Epithelial cell of prostate (primary cell): Measurements from ENCODE around the gene KRTAP10-9.
"Not testable (repeated sequence)": the region's sequence is repeated elsewhere in the genome, so short reads cannot be mapped to it uniquely, and the experiment has no call there.

Experiments used
- DNase-seq: peaks from one replicate; pipeline ENCODE4 v3.0.0-alpha.2; 2011; ENCODE audit warnings: low read depth, low spot score
- H3K27ac ChIP-seq: fragments of 450-650 bp; 2 replicates; pipeline ENCODE4 v1.5.1; 2017; ENCODE audit warnings: mild to moderate bottlenecking

KRTAP10-9 gene

GRCh38 chr21:44637018-44637850 lies 10.3 kb downstream of the KRTAP10-9 start, which contains the start of gene KRTAP10-10:
TSS of gene KRTAP10-10 (plus strand) at chr21:44637356. CDS start at chr21:44637418, 62 bp downstream.
- no peak for DNase-seq
- H3K27ac ChIP-seq = no peak within 1 kb of the TSS

DNA sequence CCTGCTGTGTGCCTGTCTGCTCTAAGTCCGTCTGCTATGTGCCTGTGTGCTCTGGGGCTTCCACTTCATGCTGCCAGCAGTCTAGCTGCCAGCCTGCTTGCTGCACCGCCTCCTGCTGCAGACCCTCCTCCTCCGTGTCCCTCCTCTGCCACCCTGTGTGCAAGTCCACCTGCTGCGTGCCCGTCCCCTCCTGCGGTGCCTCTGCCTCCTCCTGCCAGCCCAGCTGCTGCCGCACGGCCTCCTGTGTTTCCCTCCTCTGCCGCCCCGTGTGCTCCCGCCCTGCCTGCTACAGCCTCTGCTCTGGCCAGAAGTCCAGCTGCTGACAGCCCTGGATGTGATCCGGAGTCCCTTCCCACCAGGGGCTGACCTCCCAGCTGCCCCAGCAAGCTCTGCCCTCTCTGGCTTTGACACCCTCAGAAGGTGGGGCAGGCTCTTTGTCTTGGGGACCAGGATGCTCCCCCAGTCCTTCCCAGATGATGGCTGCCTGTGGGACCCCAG lies 11.0 kb downstream of the KRTAP10-9 start:
- not testable (repeated sequence) for H3K27ac ChIP-seq, DNase-seq

DNA sequence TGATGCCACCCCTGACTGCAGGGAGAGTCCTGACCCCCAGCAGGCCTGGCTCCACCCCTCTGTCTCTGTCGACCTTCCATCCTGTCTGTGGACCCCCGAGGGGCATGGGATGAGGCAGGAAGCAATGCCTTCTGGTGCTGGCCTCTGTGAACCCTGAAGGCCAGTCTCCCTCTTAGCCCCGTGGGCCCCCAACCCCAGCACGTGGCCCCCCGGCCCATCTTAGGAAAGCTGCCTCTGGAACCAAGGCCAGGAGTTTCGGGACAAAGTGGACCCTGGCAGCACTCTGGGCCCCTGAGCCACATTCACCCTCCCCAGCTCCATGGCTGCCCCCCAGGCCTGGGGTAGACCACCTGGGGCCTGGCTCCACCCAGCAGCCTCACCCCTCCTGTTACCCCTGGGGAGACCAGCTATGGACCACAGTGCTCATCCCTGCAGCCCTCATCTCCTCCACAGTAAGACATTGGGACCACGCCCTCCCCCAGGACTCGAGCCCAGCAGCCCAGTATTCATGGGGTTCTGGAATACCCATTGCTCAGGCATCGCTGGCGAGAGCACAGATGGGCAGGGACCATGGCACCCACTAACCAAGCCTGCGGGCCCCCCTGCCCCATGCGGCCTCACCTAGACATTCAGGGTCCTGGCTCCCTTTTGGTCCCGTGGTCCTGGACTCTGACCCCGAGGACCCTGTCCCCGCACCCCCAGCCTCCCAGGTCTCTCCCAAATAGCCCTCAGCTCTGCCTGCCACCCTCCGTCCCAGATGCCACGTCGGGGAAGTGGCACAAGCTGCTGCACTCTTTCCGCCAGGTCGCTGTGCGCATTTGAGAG lies 11.8 kb downstream of the KRTAP10-9 start:
- not testable (repeated sequence) for DNase-seq

GRCh38 chr21:44639331-44639655 lies 12.4 kb downstream of the KRTAP10-9 start:
- DNase-seq = no peak
- no peak overlapping the region for H3K27ac ChIP-seq

More for the DNA sequence above, 11.8 kb downstream of the KRTAP10-9 start:
- H3K27ac ChIP-seq = not testable (repeated sequence)

DNA sequence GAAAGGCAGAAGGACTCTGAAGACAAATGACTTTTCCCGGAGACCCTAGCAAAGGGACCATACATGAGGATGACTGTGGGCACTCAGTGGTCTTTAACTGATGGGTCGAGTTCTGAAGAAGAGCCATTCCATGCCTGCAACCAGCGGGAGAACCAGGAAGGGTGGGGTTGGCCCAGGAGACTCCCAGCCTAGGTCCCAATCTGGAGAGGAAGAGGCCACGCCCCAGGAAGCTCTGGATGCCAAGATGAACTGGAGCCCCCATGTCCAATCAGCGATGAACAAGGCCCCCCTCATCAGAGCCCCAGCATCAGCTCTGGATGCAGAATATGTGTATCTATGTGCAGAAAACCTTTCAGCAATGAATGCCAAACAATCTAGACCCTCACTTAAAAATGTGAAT lies 13.9 kb downstream of the KRTAP10-9 start:
- no peak for DNase-seq

GRCh38 chr21:44643741-44644310 lies 16.9 kb downstream of the KRTAP10-9 start:
- no peak overlapping the region for H3K27ac ChIP-seq
- no peak for DNase-seq

More for the DNA sequence above, 13.9 kb downstream of the KRTAP10-9 start:
- H3K27ac ChIP-seq = no peak overlapping the region

DNA sequence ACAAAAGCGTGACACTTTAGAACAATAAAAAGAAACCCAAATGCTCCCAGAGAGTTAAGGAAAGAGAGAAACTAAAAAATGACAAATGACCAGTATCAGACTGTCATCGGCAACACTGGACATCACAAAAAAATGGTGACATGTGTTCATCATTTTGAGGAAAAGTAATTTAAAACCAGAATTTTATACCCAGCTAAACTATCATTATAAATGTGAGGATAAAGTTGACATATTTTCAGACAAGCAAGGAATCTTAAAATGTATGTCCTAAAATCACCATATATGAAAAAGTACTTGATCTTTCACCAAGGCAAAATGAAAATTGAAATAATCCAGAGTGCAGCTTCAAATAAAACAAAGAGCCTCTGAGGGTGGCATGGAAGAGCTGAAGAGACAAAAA lies 18.0 kb downstream of the KRTAP10-9 start:
- DNase-seq = no peak
- H3K27ac ChIP-seq = no peak overlapping the region

DNA sequence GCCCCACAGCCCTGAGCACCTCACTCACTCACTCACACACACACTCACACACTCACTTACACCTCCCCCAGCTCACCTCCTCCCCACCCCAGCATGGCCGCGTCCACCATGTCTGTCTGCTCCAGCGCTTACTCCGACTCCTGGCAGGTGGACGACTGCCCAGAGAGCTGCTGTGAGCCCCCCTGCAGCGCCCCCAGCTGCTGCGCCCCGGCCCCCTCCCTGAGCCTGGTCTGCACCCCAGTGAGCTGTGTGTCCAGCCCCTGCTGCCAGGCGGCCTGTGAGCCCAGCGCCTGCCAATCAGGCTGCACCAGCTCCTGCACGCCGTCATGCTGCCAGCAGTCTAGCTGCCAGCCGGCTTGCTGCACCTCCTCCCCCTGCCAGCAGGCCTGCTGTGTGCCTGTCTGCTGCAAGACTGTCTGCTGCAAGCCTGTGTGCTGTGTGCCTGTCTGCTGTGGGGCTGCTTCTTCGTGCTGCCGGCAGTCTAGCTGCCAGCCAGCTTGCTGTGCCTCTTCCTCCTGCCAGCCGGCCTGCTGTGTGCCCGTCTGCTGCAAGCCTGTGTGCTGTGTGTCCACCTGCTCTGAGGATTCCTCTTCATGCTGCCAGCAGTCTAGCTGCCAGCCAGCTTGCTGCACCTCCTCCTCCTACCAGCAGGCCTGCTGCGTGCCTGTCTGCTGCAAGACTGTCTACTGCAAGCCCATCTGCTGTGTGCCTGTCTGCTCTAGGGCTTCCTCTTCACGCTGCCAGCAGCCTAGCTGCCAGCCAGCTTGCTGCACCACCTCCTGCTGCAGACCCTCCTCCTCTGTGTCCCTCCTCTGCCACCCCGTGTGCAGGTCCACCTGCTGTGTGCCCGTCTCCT lies 19.7 kb downstream of the KRTAP10-9 start, which contains the start of gene KRTAP10-11:
Gene KRTAP10-11 (plus strand): TSS at position 49 of the 856 bp plus-strand sequence. CDS start 45 bp downstream, at position 94.
- not testable (repeated sequence) for H3K27ac ChIP-seq, DNase-seq

DNA sequence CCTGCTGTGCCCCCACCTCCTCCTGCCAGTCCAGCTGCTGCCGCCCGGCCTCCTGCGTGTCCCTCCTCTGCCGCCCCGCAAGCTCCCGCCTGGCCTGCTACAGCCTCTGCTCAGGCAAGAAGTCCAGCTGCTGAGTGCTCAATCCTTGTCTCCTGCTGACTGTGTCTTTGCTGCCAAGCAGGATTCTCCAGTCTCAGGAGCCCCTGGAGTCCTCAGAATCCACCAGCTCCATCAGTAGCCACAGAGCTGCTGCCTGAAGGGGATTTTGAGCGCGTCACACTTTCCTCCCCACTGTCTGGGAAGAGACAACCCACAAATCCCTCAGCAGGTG lies 20.3 kb downstream of the KRTAP10-9 start:
- no peak overlapping the region for H3K27ac ChIP-seq
- no peak for DNase-seq

DNA sequence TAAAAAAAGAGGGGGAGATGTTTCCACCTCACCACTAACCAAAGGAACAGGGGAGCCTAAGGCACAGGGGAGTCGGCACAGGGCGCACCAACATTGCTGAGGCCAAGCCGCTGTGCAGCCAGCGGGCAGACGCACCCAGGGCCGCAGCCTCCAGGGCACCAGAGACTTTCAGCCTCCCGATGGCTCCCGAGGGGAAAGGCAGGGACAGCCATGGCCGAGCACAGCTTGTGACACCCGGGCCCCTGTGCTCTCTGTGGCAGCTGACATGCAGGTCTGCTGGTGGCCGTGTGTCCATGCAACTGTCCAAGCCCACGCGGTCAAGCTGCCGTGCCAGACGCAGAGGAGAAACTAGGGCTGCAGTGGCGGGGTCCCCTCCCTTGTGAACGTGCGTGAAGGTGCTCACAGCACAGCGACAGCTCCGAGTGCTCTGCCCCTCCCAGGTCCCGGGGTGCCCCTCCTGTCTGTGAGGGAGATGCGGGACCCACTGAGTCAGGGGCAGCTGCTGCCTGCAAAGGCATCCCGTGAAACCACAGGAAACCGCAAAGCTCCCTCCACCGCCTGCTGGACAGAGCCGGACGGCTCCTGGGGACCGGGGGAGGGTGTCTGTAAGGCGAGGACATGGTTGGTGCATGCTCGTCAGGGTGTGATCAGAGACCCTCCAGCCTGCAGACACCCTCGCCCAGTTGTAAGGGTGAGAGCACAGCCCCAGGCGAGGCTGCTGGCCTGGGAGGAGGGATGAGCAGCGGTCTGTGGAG lies 21.8 kb downstream of the KRTAP10-9 start:
- no peak overlapping the region for H3K27ac ChIP-seq
- no peak for DNase-seq

DNA sequence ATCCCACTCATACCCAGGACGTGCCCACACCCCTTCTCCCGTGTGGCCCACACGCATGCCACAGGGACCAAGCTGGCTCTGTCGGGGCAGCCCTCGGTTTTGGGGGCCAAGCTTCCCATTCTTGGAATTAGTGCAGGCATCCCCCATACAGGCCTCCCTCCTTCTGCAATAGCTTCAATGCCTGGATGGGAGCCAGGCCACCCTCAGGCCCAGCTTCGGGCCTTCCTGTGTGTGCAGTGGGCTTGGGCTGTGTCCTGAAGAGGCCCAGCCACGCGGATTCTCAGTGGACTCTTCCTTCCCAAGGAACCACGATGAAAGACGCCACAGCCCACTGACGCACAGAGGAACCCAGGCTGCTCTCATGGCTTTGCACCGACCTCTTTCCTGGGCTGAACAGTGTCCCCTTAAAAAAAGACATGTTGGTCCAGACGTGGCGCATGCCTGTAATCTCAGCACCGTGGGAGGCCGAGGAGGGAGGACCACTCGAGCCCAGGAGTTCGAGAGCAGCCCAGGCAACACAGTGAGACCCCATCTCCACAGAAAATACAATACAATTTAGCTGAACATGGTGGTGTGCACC lies 22.7 kb downstream of the KRTAP10-9 start:
- DNase-seq = no peak
- no peak overlapping the region for H3K27ac ChIP-seq

DNA sequence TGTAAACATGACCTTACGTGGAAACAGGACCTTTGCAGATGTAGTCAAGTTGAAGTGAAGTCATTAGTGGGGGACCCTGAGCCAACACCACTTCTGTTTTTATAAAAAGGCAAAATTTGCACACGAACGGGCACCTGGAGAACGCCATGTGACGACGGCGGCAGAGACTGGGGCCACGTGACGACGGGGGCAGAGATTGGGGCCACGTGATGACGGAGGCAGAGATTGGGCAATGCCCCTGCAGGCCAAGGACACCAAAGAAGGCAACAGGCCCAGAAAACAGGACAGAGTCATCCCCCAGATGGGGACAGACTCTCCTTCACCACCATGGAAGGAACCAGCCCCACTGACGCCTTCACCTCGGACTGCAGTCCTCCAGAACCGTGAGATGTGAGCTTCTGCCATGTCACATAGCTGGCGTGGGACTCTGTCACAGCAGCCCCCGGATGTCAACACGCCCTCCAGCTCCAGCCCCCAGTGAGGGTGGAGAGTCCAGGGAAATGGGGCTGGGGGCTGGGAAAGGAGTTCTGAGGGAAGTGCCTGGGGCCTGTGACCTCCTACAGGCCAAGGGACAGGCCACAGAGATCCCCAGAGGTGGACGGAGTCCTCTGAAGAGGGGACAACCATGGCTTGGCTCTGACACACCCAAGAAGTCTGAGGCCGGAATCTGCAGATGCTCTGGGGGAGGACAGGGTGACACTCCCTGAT lies 23.5 kb downstream of the KRTAP10-9 start:
- no peak for DNase-seq
- no peak overlapping the region for H3K27ac ChIP-seq

DNA sequence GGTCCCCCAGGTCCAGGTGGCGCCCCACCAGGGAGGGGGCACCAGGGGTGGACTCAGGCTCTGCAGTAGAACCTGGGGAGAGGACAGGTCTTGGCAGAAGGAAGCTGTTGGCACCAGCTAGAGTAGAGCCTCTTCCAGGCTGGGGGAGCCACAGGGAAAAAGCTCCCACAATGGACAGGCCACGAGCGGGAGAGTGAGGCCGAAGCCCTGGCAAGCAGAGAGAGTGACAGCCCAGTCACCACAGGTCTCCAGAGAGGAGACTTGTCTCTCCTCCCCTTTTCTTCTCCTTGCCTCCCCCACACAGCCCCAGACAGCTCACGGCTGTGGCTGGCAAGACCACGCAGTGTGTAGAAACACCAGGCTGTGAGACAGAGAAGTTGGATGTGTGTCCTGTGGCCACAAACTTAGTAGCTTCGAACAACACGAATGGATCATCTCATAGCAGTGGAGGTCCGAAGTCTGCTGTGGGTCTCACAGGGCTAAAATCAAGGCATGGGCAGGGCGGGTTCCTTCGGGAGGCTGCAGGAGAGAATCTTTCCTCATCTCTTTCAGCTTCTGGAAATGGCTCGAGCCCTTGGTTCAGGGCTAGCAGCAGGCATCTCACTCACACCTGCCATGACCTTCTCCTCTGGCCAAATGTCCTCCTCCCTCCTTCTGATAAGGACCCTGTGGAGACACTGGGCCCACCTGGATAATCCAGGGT lies 24.2 kb downstream of the KRTAP10-9 start:
- no peak overlapping the region for H3K27ac ChIP-seq
- DNase-seq = no peak

- no peak for DNase-seq
- no peak overlapping the region for H3K27ac ChIP-seq
These were observed 26.2 kb downstream of the KRTAP10-9 start for GRCh38 chr21:44653123-44653522.

DNA sequence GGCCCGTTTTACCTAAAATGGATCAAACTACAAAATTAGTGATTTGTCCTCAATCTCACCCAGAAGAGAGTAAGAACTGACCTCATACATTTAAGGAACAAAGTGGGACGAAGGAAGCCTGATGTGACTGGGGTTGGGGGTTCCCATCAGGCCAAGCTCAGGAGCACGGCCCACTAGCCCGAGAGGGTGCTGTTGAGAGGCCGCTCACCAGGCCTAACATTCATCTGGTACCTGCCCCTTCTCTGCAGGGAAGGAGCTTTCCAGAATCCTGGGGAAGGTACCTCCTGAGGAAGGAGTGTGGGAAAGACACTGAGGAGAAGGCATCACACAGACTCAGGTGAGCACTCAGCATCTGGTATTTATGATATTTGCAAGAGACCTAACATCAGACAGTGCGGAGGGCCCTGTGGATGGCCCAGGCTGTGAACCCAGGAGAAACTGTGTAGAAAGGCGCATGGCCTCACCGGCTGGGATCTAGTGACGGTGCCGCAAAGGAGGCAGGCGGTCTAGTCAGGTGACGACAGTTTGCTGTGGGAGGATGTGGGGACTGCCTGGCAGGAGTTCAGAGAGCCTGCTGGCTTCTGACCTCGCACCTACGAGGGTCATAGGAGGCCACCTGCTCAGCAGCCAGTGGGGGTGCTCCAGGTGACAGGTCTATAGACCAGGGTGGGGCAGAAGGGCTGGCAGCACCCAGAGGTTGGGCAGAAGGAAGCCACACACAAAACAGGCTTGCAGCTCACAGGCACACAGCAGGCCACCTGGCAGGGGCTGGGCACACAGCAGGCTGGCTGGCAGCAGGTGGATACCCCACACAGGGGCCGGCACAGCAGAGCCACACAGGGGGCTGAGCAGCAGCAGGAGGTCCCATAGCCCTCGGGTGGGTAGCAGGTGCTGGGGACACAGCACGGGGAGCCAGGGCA lies 27.0 kb downstream of the KRTAP10-9 start:
- DNase-seq = no peak
- no peak overlapping the region for H3K27ac ChIP-seq

DNA sequence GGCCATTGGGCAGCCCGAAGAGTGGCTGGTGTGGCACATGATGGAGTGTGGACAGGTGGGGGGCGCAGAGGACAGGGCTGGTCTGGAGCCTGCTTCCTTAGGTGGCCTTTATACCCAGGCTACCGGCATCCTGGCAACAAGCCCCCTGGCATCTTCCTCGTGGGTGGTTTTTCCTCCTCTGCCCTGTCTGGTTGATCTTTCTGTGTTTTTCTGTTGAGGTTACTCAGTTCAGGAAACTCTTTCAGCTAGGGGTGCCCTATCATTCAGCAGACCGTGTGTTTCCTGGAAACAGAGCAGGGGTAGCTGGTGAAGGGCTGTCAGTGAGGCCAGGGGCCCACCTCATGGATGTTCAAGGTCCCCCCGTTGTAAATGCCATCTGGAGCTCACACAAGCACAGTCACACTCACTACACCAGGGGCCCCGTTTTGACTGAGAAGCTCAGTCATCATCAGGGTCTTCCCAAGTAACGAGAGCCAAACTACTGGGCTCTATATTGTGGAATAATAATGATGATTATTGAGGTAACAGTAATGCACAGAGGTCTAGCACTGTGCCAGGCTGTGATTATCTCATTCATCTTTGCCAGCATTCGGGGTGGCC lies 27.8 kb downstream of the KRTAP10-9 start, which contains the start of gene KRTAP12-4:
Gene KRTAP12-4 (minus strand): TSS at position 84 of the 600 bp plus-strand sequence. CDS start 45 bp downstream, at position 39.
- DNase-seq = no peak
- H3K27ac ChIP-seq = no peak within 1 kb of the TSS
